Pons (tissue), 1 donor: Measurements from ENCODE around the gene MXRA7.
"Not testable (repeated sequence)": the region's sequence is repeated elsewhere in the genome, so short reads cannot be mapped to it uniquely, and the experiment has no call there.

Experiments used
- DNase-seq: peaks from one replicate; pipeline ENCODE4 v3.0.0-alpha.2; 2016; ENCODE audit warnings: low spot score

The MXRA7 gene

DNA sequence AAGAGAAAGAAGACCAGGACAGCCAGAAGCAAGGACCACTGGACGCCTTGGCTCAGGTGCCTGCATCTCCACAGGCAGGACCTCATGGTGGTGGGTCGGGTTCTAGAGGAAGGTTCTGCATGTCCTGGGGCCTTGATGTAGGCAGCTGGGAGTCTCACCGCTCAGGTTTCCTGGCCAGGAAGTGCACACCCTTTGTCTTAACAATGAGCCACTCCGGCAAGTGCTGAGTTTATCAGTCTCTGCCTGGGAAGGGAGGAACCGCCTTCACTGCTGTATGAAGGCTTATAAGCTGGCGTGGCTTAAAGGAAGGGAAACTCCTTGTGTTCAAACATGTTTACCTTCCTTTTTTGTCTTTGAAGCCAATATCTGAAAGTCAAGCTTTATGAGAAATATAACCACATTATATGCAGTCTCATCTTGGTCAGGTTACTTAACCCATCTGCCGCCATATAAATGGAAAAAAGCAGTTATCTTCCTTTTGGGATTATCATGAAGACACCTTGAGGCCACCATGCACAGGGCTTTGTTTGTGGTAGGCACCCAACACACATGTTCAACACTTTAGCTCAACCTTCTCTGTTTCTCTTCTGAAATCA is 67.1 kb downstream of the MXRA7 start, which contains the start of gene ST6GALNAC1:
TSS of gene ST6GALNAC1 (minus strand) at position 205 of the 596 bp plus-strand sequence. CDS start at position 86, 119 bp downstream.
- no peak for DNase-seq

- DNase-seq, result no peak
Measured at GRCh38 chr17:76642994-76643393, 67.8 kb downstream of the MXRA7 start.

DNA sequence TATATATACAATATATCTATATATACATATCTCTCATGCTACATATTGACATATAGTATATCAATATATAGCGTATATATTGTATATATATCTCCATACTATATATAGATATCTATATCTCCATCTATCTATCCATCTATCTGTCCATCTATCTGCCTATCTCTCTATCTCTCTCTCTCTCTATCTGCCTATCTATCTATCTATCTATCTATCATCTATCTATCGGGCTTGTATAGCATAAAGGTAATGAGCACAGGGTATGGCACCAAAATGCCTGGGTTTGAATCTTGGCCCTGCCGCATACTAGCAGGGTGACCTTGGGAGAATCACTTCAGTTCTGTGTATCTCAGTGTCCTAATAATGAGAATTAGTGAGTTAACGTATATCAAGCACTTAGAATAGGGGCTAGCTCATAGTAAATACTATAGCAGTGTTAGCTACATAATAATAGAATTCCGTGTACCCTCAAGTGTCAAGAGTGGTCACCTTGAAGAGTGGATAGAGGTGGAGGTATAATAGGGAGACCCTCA is 68.7 kb downstream of the MXRA7 start:
- no peak for DNase-seq

DNA sequence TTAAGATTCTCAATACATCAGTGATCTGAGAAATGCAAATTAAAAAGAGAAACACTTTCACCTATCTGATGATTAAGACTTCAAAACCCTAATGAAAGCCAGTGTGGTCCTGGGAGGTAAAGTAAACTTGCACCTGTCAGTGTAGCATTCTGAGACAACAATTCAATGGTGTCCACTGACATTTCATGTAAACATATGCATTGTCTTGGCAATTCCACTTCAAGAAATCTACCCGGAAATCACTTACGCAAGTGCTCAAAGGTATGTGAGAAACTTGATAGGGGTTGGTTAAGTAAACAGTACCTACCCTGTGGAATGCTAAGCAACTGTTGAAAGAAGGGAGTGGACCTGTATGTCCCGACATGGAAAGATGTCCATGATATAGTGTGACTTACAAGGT is 69.3 kb downstream of the MXRA7 start:
- DNase-seq, result no peak

DNA sequence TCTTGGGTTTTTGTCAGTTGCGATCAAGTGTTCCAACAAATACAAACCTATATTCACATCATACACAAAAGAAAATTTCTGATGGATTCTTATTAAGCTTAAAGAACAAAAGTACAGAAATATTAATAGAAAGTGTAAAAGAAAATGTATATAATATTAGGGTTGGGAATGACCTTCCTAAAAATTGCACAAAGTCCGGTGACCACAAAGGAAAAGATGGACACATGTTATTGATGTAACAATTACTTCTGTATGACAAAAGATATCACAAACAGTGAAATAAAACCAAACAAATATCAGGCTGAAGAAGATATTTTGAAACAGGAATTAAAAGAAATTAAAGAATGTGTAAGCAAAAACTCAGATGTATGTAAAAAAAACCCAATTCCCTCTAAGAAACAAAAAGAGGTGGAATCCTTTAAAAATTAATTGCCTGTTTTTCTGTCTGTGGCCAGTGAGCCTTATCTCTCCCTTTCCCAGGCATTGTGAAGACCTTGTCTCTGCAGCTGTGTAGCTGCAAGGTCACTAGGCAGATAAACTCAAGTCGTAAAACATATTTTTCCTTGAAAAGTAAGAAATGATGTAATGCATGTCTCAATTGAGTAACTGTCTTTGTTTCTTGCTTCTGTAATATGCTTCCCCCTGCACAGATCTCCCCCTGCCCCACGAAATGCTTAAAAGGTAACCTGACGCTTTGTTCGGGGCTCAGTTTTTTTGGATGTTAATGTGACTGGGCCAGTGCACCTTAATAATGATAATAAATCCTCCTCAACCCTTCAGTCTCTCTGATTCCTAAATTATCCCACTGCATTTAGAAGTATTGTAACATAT is 70.0 kb downstream of the MXRA7 start:
- DNase-seq, result no peak

GRCh38 chr17:76638263-76638662 is 72.5 kb downstream of the MXRA7 start:
- DNase-seq, result no peak

DNA sequence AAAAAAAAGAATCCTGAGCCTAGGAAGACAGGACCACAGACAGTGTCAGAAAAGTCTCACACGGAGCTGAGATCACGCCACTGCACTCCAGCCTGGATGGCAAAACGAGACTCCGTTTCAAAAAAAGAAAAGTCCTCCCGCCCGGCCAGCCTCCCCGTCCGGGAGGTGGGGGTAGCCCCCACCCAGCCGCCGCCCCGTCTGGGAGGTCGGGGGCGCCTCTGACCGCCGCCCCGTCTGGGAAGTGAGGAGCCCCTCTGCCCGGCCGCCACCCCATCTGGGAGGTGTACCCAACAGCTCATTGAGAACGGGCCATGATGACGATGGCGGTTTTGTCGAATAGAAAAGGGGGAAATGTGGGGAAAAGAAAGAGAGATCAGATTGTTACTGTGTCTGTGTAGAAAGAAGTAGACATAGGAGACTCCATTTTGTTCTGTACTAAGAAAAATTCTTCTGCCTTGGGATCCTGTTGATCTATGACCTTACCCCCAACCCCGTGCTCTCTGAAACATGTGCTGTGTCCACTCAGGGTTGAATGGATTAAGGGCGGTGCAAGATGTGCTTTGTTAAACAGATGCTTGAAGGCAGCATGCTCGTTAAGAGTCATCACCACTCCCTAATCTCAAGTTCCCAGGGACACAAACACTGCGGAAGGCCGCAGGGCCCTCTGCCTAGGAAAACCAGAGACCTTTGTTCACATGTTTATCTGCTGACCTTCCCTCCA is 74.1 kb downstream of the MXRA7 start:
- DNase-seq, result not testable (repeated sequence)

DNA sequence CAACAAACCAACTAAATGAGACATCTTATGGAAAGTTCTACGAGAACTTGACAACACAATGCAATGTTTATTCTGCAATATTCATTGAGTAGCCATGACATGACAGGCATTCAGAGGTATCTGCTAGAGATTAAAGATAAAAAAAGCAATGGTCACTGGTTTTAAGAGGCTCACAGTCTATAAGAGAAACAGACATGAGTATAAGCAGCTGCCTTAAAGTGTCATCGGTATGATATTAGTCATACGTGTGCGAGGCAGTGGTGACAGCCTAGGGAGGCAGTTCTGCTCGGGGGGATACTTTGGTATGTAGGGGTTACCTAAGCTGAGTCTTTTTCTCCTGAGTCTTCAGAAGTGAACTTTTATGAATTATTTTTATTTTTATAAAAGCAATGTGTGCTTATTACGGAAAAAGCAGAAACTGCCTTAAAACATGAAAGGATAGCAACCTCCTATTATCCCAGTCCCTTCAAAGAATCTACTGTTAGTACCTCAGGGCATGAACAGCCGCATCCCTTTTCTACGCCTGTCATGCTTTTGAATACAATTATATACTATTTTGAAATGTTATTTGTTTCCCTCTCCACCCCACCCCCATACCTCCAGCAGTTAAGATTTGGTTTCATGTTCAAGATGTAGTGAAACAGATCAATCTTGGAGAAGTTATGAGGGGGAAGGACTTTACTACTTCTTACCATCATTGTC is 75.0 kb downstream of the MXRA7 start:
- no peak for DNase-seq

DNA sequence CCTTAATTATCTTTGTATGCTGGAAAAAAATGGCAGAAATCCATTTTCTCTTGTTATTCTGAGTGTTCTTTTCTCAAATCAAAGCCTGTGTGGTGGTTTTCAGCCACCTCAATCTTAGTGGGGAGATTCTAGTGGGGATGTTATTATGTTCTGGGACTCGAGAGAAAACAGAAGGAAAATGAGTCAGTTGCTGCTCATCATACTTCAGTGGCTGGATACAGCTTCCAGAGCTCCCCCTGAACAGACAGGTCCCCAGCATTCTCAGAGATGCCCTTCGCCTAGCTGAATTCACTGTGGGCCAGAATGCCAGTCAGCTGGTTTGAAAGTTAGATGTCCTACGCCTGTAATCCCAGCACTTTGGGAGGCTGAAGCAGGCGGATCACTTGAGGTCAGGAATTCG is 75.7 kb downstream of the MXRA7 start:
- DNase-seq, result no peak

DNA sequence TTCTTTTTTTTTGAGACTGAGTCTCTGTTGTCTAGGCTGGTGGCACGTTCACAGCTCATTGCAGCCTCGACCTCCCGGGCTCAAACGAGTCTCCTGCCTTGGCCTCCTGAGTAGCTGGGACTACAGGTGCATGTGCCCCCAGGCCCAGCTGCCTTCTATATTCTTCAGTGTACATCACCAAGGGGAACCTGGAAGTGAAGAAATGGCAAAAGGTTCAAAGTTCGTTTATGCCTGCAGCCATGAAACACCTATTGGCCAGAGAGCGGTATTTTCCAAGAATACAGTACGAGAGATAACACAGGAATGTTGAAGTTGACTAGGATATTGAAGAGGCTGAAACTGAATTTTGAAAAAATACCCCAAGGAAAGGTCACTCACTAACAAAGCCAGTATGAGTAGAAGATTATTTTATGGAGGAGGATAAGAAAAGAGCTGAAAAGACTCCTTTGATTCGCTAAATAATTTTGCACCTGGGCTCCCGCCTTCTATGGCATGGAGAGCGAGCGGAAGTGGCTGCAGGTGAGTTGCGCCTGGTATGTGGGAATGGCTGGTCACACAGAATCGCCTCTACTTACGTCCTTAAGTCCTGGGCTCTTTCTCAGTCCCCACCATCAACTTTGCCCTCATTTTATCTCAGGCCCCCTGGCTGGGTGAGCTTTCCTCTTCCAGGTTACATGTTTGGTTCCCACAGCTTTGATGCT is 77.0 kb downstream of the MXRA7 start:
- DNase-seq, result no peak

GRCh38 chr17:76631821-76632565 is 78.8 kb downstream of the MXRA7 start:
- DNase-seq, result no peak

DNA sequence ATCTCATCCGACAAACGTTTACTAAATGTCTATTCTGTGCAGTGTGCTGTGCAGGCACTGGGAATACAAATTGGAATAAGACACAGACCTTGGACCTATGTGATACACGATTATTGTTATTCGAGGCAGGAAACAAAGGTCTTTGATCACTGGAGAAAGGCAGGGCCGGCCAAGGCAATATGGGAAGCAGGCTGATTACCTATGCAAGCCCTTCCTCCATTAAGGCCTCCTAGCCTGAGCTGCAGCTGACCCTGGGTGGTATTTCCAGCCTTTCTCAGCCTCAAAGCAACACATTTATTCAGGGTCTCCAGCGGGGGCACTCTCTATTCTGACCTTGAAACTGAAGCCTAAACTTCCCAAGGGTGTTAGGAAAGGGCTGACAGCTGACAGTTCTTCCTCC is 80.6 kb downstream of the MXRA7 start:
- no peak for DNase-seq
